Measurements from ENCODE around the gene LRMDA. TPM values are rescaled to one million over a fixed set of nuclear protein-coding genes. Genes with fewer than 3 reads are reported as not detected.

LRMDA gene
- polyA plus RNA-seq, 1 donor (not counting 4 experiments of a cell fraction or from before 2014, with no cell fraction given): not detected

DNA sequence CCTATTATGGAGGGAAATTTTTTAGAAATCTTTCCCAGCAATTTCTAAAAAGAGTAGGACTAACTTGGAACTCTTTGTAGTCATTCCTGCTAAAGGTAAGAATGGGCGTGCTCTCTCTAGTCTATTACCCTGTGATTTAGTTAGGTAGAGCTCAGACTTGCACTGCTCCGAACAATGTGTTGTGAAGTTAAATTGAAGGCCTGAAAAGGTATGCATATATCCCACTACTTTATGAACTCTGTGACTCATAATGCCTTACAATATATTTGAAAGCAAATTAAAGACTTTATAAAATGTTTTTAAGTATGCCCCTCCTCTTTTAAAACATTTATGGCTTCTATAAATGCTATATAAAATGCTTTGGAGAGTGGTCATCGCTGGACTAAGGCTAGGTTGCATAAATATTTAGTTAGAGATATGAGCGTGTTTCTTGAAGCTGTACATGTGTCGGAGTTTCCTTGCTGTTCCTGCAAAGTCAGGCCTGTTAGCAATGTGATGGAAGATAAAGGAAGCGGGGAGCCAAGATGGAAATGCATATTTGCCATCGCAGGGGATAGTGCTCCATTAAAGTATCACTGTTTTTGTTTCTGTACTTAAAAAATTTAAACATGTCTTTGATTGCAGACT lies 761.4 kb downstream of the LRMDA start:
- DNase-seq (ENCODE audit: low read depth, low spot score): no peak

DNA sequence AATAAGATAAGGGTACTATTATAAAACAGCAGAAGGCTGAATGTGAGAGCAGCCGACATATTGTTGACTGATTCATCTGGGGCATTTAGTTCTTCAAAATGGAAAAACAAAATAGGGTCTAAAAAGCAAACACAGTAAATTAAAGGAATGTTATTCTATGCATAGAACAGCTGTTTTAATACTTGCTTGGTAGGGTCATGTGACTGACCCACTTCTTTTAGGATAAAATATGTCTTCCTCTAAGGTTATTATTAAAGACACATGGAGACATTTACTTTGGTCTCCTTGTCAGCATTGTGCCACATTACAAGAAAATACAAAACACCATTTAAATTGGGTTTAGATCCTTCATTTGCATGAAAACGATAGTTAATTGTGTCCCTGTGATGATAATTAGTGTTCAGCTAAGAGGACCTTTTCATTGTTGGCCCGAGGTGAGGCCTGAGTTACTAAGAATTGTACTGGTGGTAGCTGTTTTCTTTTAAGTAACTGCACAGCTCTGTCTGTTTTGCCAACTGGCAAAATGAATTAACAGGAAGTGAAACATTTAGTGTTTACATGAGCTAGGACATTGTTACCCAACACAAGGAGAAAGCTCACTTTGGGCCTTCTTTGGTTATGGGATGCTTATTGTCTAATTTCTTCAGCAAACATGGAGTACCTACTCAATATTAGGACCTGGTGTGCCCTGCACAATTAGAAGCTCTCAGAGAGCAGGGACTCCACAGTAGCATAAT lies 764.4 kb downstream of the LRMDA start:
- H3K4me1 ChIP-seq (ENCODE audit: control insufficient read depth, extremely low read depth, insufficient read depth, low read length): no peaks in the 10 kb centered on the region
- H3K36me3 ChIP-seq (ENCODE audit: control insufficient read depth in 2 of 2, extremely low read depth in 1 of 2, insufficient read depth in 2 of 2, low read length in 2 of 2): no peaks in the 10 kb centered on the region
- TF ChIP-seq, protein P1, sequence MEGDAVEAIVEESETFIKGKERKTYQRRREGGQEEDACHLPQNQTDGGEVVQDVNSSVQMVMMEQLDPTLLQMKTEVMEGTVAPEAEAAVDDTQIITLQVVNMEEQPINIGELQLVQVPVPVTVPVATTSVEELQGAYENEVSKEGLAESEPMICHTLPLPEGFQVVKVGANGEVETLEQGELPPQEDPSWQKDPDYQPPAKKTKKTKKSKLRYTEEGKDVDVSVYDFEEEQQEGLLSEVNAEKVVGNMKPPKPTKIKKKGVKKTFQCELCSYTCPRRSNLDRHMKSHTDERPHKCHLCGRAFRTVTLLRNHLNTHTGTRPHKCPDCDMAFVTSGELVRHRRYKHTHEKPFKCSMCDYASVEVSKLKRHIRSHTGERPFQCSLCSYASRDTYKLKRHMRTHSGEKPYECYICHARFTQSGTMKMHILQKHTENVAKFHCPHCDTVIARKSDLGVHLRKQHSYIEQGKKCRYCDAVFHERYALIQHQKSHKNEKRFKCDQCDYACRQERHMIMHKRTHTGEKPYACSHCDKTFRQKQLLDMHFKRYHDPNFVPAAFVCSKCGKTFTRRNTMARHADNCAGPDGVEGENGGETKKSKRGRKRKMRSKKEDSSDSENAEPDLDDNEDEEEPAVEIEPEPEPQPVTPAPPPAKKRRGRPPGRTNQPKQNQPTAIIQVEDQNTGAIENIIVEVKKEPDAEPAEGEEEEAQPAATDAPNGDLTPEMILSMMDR (optimal IDR thresholded peaks at IDR 0.05 in 1 of 3, IDR thresholded peaks at IDR 0.05 in 1 of 3, conservative IDR thresholded peaks at IDR 0.05 in 1 of 3; ENCODE audit: extremely low read depth in 1 of 3, insufficient read depth in 2 of 3, low read length in 3 of 3): no peak
- TF ChIP-seq EZH2 (IDR thresholded peaks at IDR 0.05; ENCODE audit: low read length): no peak
- H3K27ac ChIP-seq (ENCODE audit: control insufficient read depth, insufficient read depth, low read length): no peak overlapping the region
- H3K27me3 ChIP-seq (ENCODE audit: control insufficient read depth, extremely low read depth, insufficient read depth, low read length): peaks cover 4% of the 10 kb centered on the region
- no peak overlapping the region for H2AFZ ChIP-seq (ENCODE audit: control insufficient read depth, low read length)
- FAIRE-seq (no peak), DNase-seq (ENCODE audit: low read depth, low spot score) (no peak)
- no peaks in the 10 kb centered on the region for H3K9me3 ChIP-seq (ENCODE audit: control insufficient read depth, low read depth, low read length)
- dilution Hi-C loops (cut with MboI; ENCODE audit: extremely low pct_ligation_motif_present, low sequenced_read_pairs): no loop called here
- H3K4me3 ChIP-seq (ENCODE audit: control insufficient read depth in 2 of 3, extremely low read depth in 1 of 3, insufficient read depth in 2 of 3, low read depth in 1 of 3, low read length in 3 of 3): no peak overlapping the region
- no peaks in the 10 kb centered on the region for H4K20me1 ChIP-seq (ENCODE audit: control insufficient read depth, extremely low read depth, insufficient read depth, low read length)
- H3K4me2 ChIP-seq (ENCODE audit: control insufficient read depth, extremely low read depth, insufficient read depth, low read depth, low read length): no peak overlapping the region
- no peak overlapping the region for H3K9ac ChIP-seq (ENCODE audit: control insufficient read depth, extremely low read depth, insufficient read depth, low read length)
- H3K9me1 ChIP-seq (ENCODE audit: control insufficient read depth, extremely low read depth, insufficient read depth, low read length): no peaks in the 10 kb centered on the region
- H3K79me2 ChIP-seq (ENCODE audit: control insufficient read depth, insufficient read depth, low read length): no peaks in the 10 kb centered on the region

More for the DNA sequence above, 761.4 kb downstream of the LRMDA start:
- no peak for FAIRE-seq
- Histone ChIP-seq H3K27me3 (ENCODE audit: control insufficient read depth, extremely low read depth, insufficient read depth, low read length) (peaks cover 4% of the 10 kb centered on the region), H3K4me1 (ENCODE audit: control insufficient read depth, extremely low read depth, insufficient read depth, low read length) (no peaks in the 10 kb centered on the region), H3K4me3 (ENCODE audit: control insufficient read depth in 2 of 3, extremely low read depth in 1 of 3, insufficient read depth in 2 of 3, low read depth in 1 of 3, low read length in 3 of 3) (no peak overlapping the region), H3K36me3 (ENCODE audit: control insufficient read depth in 2 of 2, extremely low read depth in 1 of 2, insufficient read depth in 2 of 2, low read length in 2 of 2) (no peaks in the 10 kb centered on the region), H3K27ac (ENCODE audit: control insufficient read depth, insufficient read depth, low read length) (no peak overlapping the region), H3K4me2 (ENCODE audit: control insufficient read depth, extremely low read depth, insufficient read depth, low read depth, low read length) (no peak overlapping the region), H3K9me1 (ENCODE audit: control insufficient read depth, extremely low read depth, insufficient read depth, low read length) (no peaks in the 10 kb centered on the region), H3K9ac (ENCODE audit: control insufficient read depth, extremely low read depth, insufficient read depth, low read length) (no peak overlapping the region), H3K9me3 (ENCODE audit: control insufficient read depth, low read depth, low read length) (no peaks in the 10 kb centered on the region), H3K79me2 (ENCODE audit: control insufficient read depth, insufficient read depth, low read length) (no peaks in the 10 kb centered on the region), H4K20me1 (ENCODE audit: control insufficient read depth, extremely low read depth, insufficient read depth, low read length) (no peaks in the 10 kb centered on the region), H2AFZ (ENCODE audit: control insufficient read depth, low read length) (no peak overlapping the region)
- dilution Hi-C loops (cut with MboI; ENCODE audit: extremely low pct_ligation_motif_present, low sequenced_read_pairs): no loop called here
- TF ChIP-seq EZH2 (IDR thresholded peaks at IDR 0.05; ENCODE audit: low read length): no peak
- TF ChIP-seq, protein P1 (optimal IDR thresholded peaks at IDR 0.05 in 1 of 3, IDR thresholded peaks at IDR 0.05 in 1 of 3, conservative IDR thresholded peaks at IDR 0.05 in 1 of 3; ENCODE audit: extremely low read depth in 1 of 3, insufficient read depth in 2 of 3, low read length in 3 of 3): no peak

All from keratinocyte (primary cell).